ENCODE data around the gene STK33. TPM values are rescaled to one million over a fixed set of nuclear protein-coding genes. Genes with fewer than 3 reads are reported as not detected.

Gene STK33
- total and polyA plus RNA-seq, 12 donors: 6.9 to 37.9 (median 30.1) TPM

GRCh38 chr11:8541448-8541847 lies 52.6 kb downstream of the STK33 start:
- no peak for TF ChIP-seq CTCF (IDR thresholded peaks at IDR 0.05)
- intact Hi-C loops (cut with DNase I): no loop called here
- Histone ChIP-seq H3K4me3 (no peak overlapping the region), H3K27me3 (peaks cover 0 to 8% (median 0%) of the 10 kb centered on the region in 7 donors), H3K9me3 (no peaks in the 10 kb centered on the region), H3K36me3 (no peaks in the 10 kb centered on the region), H3K4me1 (peaks cover 0 to 3% (median 0%) of the 10 kb centered on the region in 9 donors), H3K27ac (no peak overlapping the region)
- no peak for ATAC-seq
- no peak for DNase-seq
- WGBS, 2 donors: 49 to 57% methylated on average over 1 of the region's 1 CpG

DNA sequence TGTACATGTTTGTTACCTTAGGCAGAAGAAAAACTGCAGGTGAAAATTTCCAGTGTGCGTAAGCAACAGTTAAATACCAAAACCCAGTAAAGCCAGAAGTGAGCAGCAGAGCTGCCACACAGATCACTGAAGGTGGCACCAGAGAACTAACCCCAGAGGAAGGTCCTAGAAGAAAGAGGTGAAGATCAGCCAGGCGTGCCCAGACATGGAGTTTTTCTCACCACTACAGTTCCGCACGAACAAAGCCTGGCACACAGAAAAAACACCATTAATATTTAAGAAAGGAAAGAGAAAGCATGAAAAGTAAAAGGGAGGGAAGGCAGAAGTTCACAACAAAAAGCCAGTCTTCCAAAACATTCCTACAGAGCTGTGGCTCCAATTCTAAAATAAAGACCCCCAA lies 60.7 kb downstream of the STK33 start:
- intact Hi-C loops (cut with DNase I): no loop called here
- WGBS, 2 donors: 85 to 89% methylated on average over 4 of the region's 4 CpGs
- H3K9me3 ChIP-seq: no peaks in the 10 kb centered on the region

DNA sequence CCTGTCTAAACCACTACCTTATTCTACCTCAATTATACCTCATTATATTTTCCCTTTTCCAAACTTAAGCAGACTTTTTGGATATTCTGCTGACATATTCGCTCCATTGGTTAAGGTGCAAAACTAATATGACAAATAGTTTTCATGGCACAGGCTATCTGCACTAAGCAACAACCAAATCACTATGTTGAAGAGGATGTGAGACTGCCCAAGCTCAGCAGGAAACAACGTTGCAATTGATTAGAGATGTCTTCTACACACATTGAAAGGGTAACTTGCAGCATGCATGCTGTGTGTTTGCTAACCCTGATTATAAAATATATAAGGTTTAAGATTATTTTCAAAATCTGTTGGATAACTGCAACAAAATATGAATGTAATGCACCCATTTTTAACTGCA lies 61.6 kb downstream of the STK33 start:
- H3K9me3 ChIP-seq: no peaks in the 10 kb centered on the region
- 47 to 54% methylated on average over 2 of the region's 2 CpGs for WGBS, 2 donors
- no peak overlapping the region for H3K27ac ChIP-seq
- no peaks in the 10 kb centered on the region for H3K36me3 ChIP-seq
- no peaks in the 10 kb centered on the region for H3K27me3 ChIP-seq
- H3K4me1 ChIP-seq: peaks cover 0 to 13% (median 0%) of the 10 kb centered on the region in 9 donors
- ATAC-seq: no peak
- H3K4me3 ChIP-seq: no peak overlapping the region
- intact Hi-C loops (cut with DNase I): no loop called here
- no peak for TF ChIP-seq CTCF (IDR thresholded peaks at IDR 0.05)
- DNase-seq: no peak

More for the DNA sequence above, 60.7 kb downstream of the STK33 start:
- DNase-seq (no peak), ATAC-seq (no peak)
- H3K36me3 ChIP-seq: no peaks in the 10 kb centered on the region
- no peaks in the 10 kb centered on the region for H3K27me3 ChIP-seq
- H3K4me3 ChIP-seq: no peak overlapping the region
- peak in 2 of 9 donors; percentile 11 to 15 for TF ChIP-seq CTCF (IDR thresholded peaks at IDR 0.05)
- H3K4me1 ChIP-seq: peaks cover 0 to 13% (median 0%) of the 10 kb centered on the region in 9 donors
- no peak overlapping the region for H3K27ac ChIP-seq

DNA sequence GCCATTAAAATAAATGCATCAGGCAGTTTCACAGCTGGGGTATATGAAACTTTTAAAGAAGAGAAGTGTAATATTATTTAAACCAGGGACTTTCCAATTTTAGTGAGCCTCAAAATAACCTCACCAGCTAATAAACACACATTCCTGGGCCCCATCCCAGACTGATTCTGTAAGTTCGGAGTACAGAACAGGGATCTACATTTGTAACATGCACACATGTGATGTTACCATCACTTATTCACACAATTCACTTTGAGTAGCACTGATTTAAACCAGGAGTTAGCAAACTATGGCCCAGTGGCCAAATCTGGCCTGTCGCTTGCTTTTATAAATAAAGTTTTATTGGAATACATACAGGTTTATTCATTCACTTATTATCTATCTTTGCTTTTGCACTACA lies 62.0 kb downstream of the STK33 start:
- DNase-seq (no peak), ATAC-seq (no peak)
- Histone ChIP-seq H3K36me3 (no peaks in the 10 kb centered on the region), H3K27me3 (no peaks in the 10 kb centered on the region), H3K4me1 (peaks cover 0 to 13% (median 0%) of the 10 kb centered on the region in 9 donors), H3K4me3 (no peak overlapping the region), H3K27ac (peak overlapping the region in 1 of 10 donors; percentile 10), H3K9me3 (no peaks in the 10 kb centered on the region)
- intact Hi-C loops (cut with DNase I): no loop called here
- WGBS, 2 donors: 72% methylated on average over 2 of the region's 2 CpGs
- no peak for TF ChIP-seq CTCF (IDR thresholded peaks at IDR 0.05)

Data from heart right ventricle (tissue), 16 donors.